H9 (cell line): ENCODE results near the gene ATP1A3. TPM values are rescaled to one million over a fixed set of nuclear protein-coding genes. Genes with fewer than 3 reads are reported as not detected.

Source experiments
- DNase-seq: peaks from one replicate; pipeline ENCODE4 v3.0.0-alpha.2; 2017
- H2AFZ ChIP-seq: one replicate; pipeline ENCODE4 v1.6.1; 2013; ENCODE audit warnings: mild to moderate bottlenecking, low read length, control low read depth, moderate library complexity
- H2AK5ac ChIP-seq: 2 replicates; pipeline ENCODE4 v1.6.1; 2013; ENCODE audit warnings: low read length, control low read depth, mixed read lengths; ENCODE audit not compliant: insufficient read length
- H2BK120ac ChIP-seq: one replicate; pipeline ENCODE4 v1.6.1; 2013; ENCODE audit warnings: low read depth, mild to moderate bottlenecking, low read length, control low read depth, inconsistent platforms; ENCODE audit not compliant: poor library complexity, severe bottlenecking
- H2BK12ac ChIP-seq: 2 replicates; pipeline ENCODE4 v1.6.1; 2013; ENCODE audit warnings: low read length, control low read depth, mixed read lengths, low read depth; ENCODE audit not compliant: insufficient read length
- H2BK15ac ChIP-seq: 2 replicates; pipeline ENCODE4 v1.6.1; 2013; ENCODE audit warnings: low read depth, low read length, control low read depth
- H2BK20ac ChIP-seq: one replicate; pipeline ENCODE4 v1.6.1; 2013; ENCODE audit warnings: low read depth, mild to moderate bottlenecking, low read length, control low read depth, inconsistent platforms; ENCODE audit not compliant: poor library complexity, severe bottlenecking
- H2BK5ac ChIP-seq: 2 replicates; pipeline ENCODE4 v1.6.1; 2013; ENCODE audit warnings: low read length, control low read depth, mixed read lengths; ENCODE audit not compliant: insufficient read length
- H3K14ac ChIP-seq: 2 replicates; pipeline ENCODE4 v1.6.1; 2013; ENCODE audit warnings: low read length, control low read depth; ENCODE audit not compliant: insufficient read depth
- H3K18ac ChIP-seq: 2 replicates; pipeline ENCODE4 v1.6.1; 2013; ENCODE audit warnings: low read depth, mild to moderate bottlenecking, mixed read lengths, low read length, control low read depth; ENCODE audit not compliant: insufficient read length
- H3K23ac ChIP-seq: 2 replicates; pipeline ENCODE4 v1.6.1; 2013; ENCODE audit warnings: low read length, control low read depth, mixed read lengths, low read depth; ENCODE audit not compliant: insufficient read length
- H3K23me2 ChIP-seq: 2 replicates; pipeline ENCODE4 v1.6.1; 2013; ENCODE audit warnings: low read depth, mild to moderate bottlenecking, mixed read lengths, low read length, control low read depth; ENCODE audit not compliant: insufficient read length, poor library complexity, severe bottlenecking
- H3K27ac ChIP-seq: 2 replicates; pipeline ENCODE4 v1.5.1; 2013; ENCODE audit warnings: low read length, control low read depth, mixed read lengths, low read depth; ENCODE audit not compliant: insufficient read length
- H3K27me3 ChIP-seq: 2 replicates; pipeline ENCODE4 v1.6.1; 2013; ENCODE audit warnings: low read length, control low read depth, inconsistent platforms; ENCODE audit not compliant: insufficient read depth
- H3K4ac ChIP-seq: 2 replicates; pipeline ENCODE4 v1.6.1; 2013; ENCODE audit warnings: low read depth, mild to moderate bottlenecking, control low read depth, inconsistent platforms, low read length, moderate library complexity
- H3K4me1 ChIP-seq: 2 replicates; pipeline ENCODE4 v1.6.1; 2013; ENCODE audit warnings: low read length, control low read depth, inconsistent platforms; ENCODE audit not compliant: insufficient read depth
- H3K4me2 ChIP-seq: 2 replicates; pipeline ENCODE4 v1.6.1; 2013; ENCODE audit warnings: low read length, control low read depth, mixed read lengths; ENCODE audit not compliant: insufficient read length, insufficient read depth
- H3K56ac ChIP-seq: 2 replicates; pipeline ENCODE4 v1.6.1; 2013; ENCODE audit warnings: low read depth, mild to moderate bottlenecking, mixed read lengths, low read length, control low read depth; ENCODE audit not compliant: insufficient read length
- H3K79me1 ChIP-seq: 2 replicates; pipeline ENCODE4 v1.6.1; 2013; ENCODE audit warnings: low read depth, mild to moderate bottlenecking, moderate library complexity, low read length, control low read depth, inconsistent platforms; ENCODE audit not compliant: insufficient read depth, poor library complexity, severe bottlenecking
- H3K79me2 ChIP-seq: 2 replicates; pipeline ENCODE4 v1.6.1; 2013; ENCODE audit warnings: low read length, control low read depth, inconsistent platforms; ENCODE audit not compliant: insufficient read depth
- H3K9ac ChIP-seq: 2 replicates; pipeline ENCODE4 v1.6.1; 2013; ENCODE audit warnings: low read length, control low read depth, mixed read lengths; ENCODE audit not compliant: insufficient read length; ENCODE audit errors: extremely low read depth
- H3K9me3 ChIP-seq: one replicate; pipeline ENCODE4 v1.6.1; 2013; ENCODE audit warnings: low read depth, low read length, inconsistent platforms; ENCODE audit not compliant: control insufficient read depth
- H3T11ph ChIP-seq: one replicate; pipeline ENCODE4 v1.6.1; 2013; ENCODE audit warnings: mild to moderate bottlenecking, low read length, control low read depth, inconsistent platforms
- H4K20me1 ChIP-seq: one replicate; pipeline ENCODE4 v1.6.1; 2013; ENCODE audit not compliant: control insufficient read depth, insufficient read length, insufficient read depth
- H4K5ac ChIP-seq: 2 replicates; pipeline ENCODE4 v1.6.1; 2013; ENCODE audit warnings: low read depth, mild to moderate bottlenecking, mixed read lengths, low read length, control low read depth; ENCODE audit not compliant: insufficient read length
- H4K8ac ChIP-seq: replicated peaks from 2 replicates; pipeline ENCODE4 v1.6.1; 2013; ENCODE audit warnings: low read length, control low read depth, mixed read lengths, low read depth; ENCODE audit not compliant: insufficient read length
- H4K91ac ChIP-seq: 2 replicates; pipeline ENCODE4 v1.6.1; 2013; ENCODE audit warnings: low read depth, mild to moderate bottlenecking, moderate library complexity, mixed read lengths, low read length, control low read depth; ENCODE audit not compliant: insufficient read length
- H3K27ac Mint-ChIP-seq, 3 experiments: 2 replicates in 2 of 3; 3 replicates in 1 of 3; pipeline ENCODE4 v1.8.0; 2020 to 2021; ENCODE audit warnings: mixed read lengths in 3 of 3, mild to moderate bottlenecking in 1 of 3, moderate library complexity in 1 of 3
- H3K27me3 Mint-ChIP-seq: 2 replicates; pipeline ENCODE4 v1.8.0; 2021; ENCODE audit warnings: low read depth, mild to moderate bottlenecking, moderate library complexity, mixed read lengths
- H3K36me3 Mint-ChIP-seq, 3 experiments: 2 replicates in 2 of 3; 3 replicates in 1 of 3; pipeline ENCODE4 v1.8.0; 2020 to 2021; ENCODE audit warnings: low read depth in 3 of 3, mixed read lengths in 3 of 3; ENCODE audit not compliant: insufficient read depth in 1 of 3
- H3K4me1 Mint-ChIP-seq, 2 experiments: 2 replicates each; pipeline ENCODE4 v1.8.0; 2020; ENCODE audit warnings: mixed read lengths in 2 of 2
- H3K4me3 Mint-ChIP-seq, 2 experiments: 2 replicates in 1 of 2; 3 replicates in 1 of 2; pipeline ENCODE4 v1.8.0; 2020 to 2021; ENCODE audit warnings: mild to moderate bottlenecking in 2 of 2, mixed read lengths in 2 of 2, moderate library complexity in 1 of 2
- H3K9me3 Mint-ChIP-seq, 2 experiments: 2 replicates in 1 of 2; 3 replicates in 1 of 2; pipeline ENCODE4 v1.8.0; 2020; ENCODE audit warnings: mild to moderate bottlenecking in 2 of 2, mixed read lengths in 2 of 2, moderate library complexity in 1 of 2
- CTCF ChIP-seq: fragments of 200-600 bp; sonication (generic); conservative IDR thresholded peaks from 3 replicates; pipeline ENCODE4 v1.8.0; 2021; ENCODE audit warnings: antibody characterized with exemption, mild to moderate bottlenecking
- WGBS: extraction: QIAGEN DNeasy Blood & Tissue Kit; methylation state at CpG from one replicate; pipeline ENCODE4 v1.1.7; 2013; ENCODE audit warnings: missing lambda C conversion rate, low lambda C conversion rate, mixed read lengths; ENCODE audit not compliant: insufficient read length; ENCODE audit errors: extremely low coverage; 5-methylcytosine and 5-hydroxymethylcytosine counted together
- total RNA-seq: library from RNA; stranded (reverse); gene quantifications from 2 replicates; pipeline ENCODE4 v1.2.1, GENCODE V29; 2021

ATP1A3 gene
- total RNA-seq, 1 experiment from 2014 or later, result 11.6 TPM

DNA sequence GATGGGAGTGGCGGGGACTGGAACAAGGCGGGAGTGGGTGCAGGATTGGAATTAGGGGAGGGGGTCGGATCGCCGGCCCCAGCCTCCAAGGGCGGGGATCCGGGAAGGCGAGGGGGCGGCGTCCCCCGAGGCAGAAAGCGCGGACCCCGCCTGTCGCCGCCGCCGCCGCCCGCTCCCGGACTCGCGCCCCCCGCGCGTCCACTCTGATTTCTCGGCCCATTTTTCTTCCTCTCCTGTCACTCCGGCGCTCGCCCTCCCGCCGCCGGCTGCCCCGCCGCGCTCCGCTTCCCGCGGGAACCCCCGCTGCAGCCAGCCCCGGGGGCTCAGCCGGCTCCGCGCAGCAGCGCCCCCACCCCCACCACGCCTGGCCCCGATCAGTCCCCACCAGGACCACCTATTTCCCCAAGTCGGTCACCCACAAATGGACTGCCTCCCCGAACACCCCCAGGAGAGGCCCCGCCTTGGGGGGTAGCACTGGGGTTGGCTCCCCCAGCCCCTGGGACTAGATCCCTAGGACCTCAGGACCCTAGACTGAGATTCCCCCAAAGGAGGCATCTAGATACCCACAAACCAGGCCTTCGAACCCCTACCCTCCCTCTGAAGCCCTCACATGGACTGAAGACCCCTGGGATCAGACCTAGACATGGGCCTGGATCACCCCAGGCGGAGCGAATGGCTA is 53.2 kb downstream of the ATP1A3 start:
- Mint-ChIP-seq H3K36me3 (no peaks in the 10 kb centered on the region; a peak in 1 of 7 replicates), H3K4me1 (peaks cover 2 to 10% of the 10 kb centered on the region in 2 experiments; a peak in 2 of 4 replicates), H3K9me3 (peaks cover 0 to 3% of the 10 kb centered on the region in 2 experiments; a peak in 2 of 5 replicates), H3K27me3 (peaks cover 57% of the 10 kb centered on the region), H3K27ac (no peak overlapping the region; a peak in 1 of 7 replicates), H3K4me3 (peak overlapping the region; percentile 67 to 90)
- no peak overlapping the region; the same call in 1 of the 2 replicates for H3K14ac ChIP-seq
- H3K23ac ChIP-seq, result no peak overlapping the region
- no peak overlapping the region for H2BK5ac ChIP-seq
- no peaks in the 10 kb centered on the region for H3K79me1 ChIP-seq
- no peak overlapping the region for H3K27ac ChIP-seq
- WGBS, result no CpG with 5 or more reads among the region's 53 CpGs
- H2BK120ac ChIP-seq, result no peak overlapping the region
- DNase-seq, result no peak
- peak overlapping the region; percentile 57 for H3K18ac ChIP-seq
- no peak overlapping the region for H3T11ph ChIP-seq
- H2AK5ac ChIP-seq, result no peak overlapping the region
- no peaks in the 10 kb centered on the region for H4K20me1 ChIP-seq
- H2BK20ac ChIP-seq, result no peak overlapping the region
- H4K8ac ChIP-seq, result no peak overlapping the region
- H3K79me2 ChIP-seq, result no peaks in the 10 kb centered on the region
- peaks cover 17% of the 10 kb centered on the region; the same call in 1 of the 2 replicates for H3K27me3 ChIP-seq
- no peaks in the 10 kb centered on the region for H3K4me1 ChIP-seq
- H3K23me2 ChIP-seq, result peaks cover 4% of the 10 kb centered on the region
- H2AFZ ChIP-seq, result no peak overlapping the region
- H4K91ac ChIP-seq, result no peak overlapping the region
- no peak overlapping the region for H3K56ac ChIP-seq
- no peaks in the 10 kb centered on the region for H3K9me3 ChIP-seq
- no peak overlapping the region for H3K9ac ChIP-seq
- H3K4me2 ChIP-seq, result peak overlapping the region; percentile 70
- no peak overlapping the region for H2BK15ac ChIP-seq
- TF ChIP-seq CTCF, result no peak
- H4K5ac ChIP-seq, result no peak overlapping the region
- H3K4ac ChIP-seq, result no peak overlapping the region
- H2BK12ac ChIP-seq, result no peak overlapping the region
